HG02610 (cell line): ENCODE results near the gene PNMA8A.
"Not testable (repeated sequence)": the region's sequence is repeated elsewhere in the genome, so short reads cannot be mapped to it uniquely, and the experiment has no call there.

Experiments used
- ATAC-seq: cut with Tn5 transposase; IDR thresholded peaks from one replicate; pipeline ENCODE4 v1.9.1; 2021; ENCODE audit warnings: mild to moderate bottlenecking, moderate library complexity; ENCODE audit not compliant: unreplicated experiment

PNMA8A gene

GRCh38 chr19:46470376-46470775 lies 987 bp downstream of the PNMA8A start:
- no peak for ATAC-seq

- ATAC-seq, result no peak
Observed at GRCh38 chr19:46469541-46470185, 1.7 kb downstream of the PNMA8A start.

- ATAC-seq, result no peak
Observed at GRCh38 chr19:46466536-46467196, 4.7 kb downstream of the PNMA8A start.

- ATAC-seq, result no peak
Observed at GRCh38 chr19:46463516-46463915, 7.8 kb downstream of the PNMA8A start.

- ATAC-seq, result no peak
Observed at GRCh38 chr19:46461537-46461936, 9.8 kb downstream of the PNMA8A start.

- ATAC-seq, result no peak
Observed at GRCh38 chr19:46460981-46461380, 10.4 kb downstream of the PNMA8A start.

- no peak for ATAC-seq
Observed at GRCh38 chr19:46460055-46460454, 11.3 kb downstream of the PNMA8A start.

GRCh38 chr19:46456930-46457329 lies 14.4 kb downstream of the PNMA8A start:
- no peak for ATAC-seq

- no peak for ATAC-seq
Observed at GRCh38 chr19:46454244-46454643, 17.1 kb downstream of the PNMA8A start.

GRCh38 chr19:46453661-46454060 lies 17.7 kb downstream of the PNMA8A start:
- ATAC-seq, result no peak

- ATAC-seq, result no peak
Observed at GRCh38 chr19:46452186-46452585, 19.2 kb downstream of the PNMA8A start.

GRCh38 chr19:46451352-46451751 lies 20.0 kb downstream of the PNMA8A start:
- ATAC-seq, result no peak

- ATAC-seq, result no peak
Observed at GRCh38 chr19:46450737-46451136, 20.6 kb downstream of the PNMA8A start.

- ATAC-seq, result no peak
Observed at GRCh38 chr19:46449228-46449627, 22.1 kb downstream of the PNMA8A start.

- ATAC-seq, result no peak
Observed at GRCh38 chr19:46448601-46449000, 22.8 kb downstream of the PNMA8A start.

GRCh38 chr19:46447824-46448223 lies 23.5 kb downstream of the PNMA8A start:
- ATAC-seq, result no peak

- no peak for ATAC-seq
Observed at GRCh38 chr19:46447006-46447405, 24.4 kb downstream of the PNMA8A start.

- ATAC-seq, result no peak
Observed at GRCh38 chr19:46446021-46446420, 25.3 kb downstream of the PNMA8A start.

GRCh38 chr19:46442808-46443450 lies 28.4 kb downstream of the PNMA8A start:
- no peak for ATAC-seq

GRCh38 chr19:46441866-46442265 lies 29.5 kb downstream of the PNMA8A start:
- no peak for ATAC-seq

- ATAC-seq, result not testable (repeated sequence)
Observed at GRCh38 chr19:46435689-46436088, 35.7 kb downstream of the PNMA8A start.

- no peak for ATAC-seq
Observed at GRCh38 chr19:46435009-46435408, 36.4 kb downstream of the PNMA8A start.
